ENCODE measurements around the gene C4orf50.
"Not testable (repeated sequence)": the region's sequence is repeated elsewhere in the genome, so short reads cannot be mapped to it uniquely, and the experiment has no call there.

C4orf50 gene

DNA sequence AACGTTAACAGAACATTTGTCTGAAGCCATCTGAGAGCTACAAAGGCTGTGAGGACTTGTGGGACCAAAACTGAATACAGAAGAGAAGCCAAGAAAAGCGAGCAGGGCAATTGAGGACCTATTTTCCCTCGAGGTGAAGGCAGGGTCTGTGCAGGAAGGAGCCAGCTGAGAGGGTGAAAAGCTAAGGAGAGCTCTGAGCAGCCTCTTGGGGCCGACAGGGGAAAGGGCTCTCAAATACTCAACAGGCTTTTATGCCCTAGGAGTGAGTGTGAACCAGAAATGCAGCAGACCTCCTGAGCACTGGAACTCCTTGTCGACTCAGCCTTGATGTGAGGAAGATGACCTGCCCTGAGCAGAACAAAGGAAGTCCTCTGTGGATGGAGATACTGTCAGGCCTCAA is 54.2 kb downstream of the C4orf50 start:
- DNase-seq: no peak

DNA sequence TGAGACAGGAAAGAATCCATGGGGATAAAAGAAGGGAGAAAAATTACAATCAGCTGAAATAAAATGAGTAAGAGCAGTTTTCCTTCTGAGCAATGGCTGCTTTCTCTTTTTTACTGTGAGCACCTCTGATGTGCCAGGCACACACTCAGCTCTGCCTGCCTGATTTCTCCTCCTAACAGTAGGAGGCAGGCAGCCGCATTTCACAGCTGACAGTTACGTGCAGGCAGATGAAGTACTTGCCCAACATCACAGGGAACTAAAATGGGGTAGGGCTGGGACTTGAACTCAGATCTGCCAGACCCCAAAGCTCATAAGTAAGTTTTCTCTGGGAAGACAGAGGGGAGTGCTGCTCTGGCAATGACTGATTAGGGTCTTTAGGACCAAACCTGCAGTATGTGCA is 54.6 kb downstream of the C4orf50 start:
- no peak for DNase-seq

DNA sequence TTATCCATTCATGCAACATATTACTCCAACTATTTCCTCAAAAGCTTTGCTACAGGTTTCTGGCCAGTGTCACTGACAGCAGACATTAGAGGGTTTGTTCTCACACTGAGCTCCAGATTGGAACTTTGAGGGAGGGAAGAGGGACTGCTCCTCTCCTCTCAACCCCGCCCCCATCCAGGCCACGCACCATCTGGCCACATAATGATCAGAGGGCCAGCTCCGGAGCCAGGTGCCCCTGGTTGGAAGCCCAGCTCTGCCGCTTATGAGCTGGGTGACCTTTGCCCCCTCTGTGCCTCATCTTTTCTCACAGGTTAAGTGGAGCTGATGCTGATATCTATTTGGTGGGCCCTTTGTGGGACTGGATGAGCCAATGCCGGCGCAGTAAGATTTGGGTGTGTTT is 55.8 kb downstream of the C4orf50 start:
- DNase-seq: no peak

DNA sequence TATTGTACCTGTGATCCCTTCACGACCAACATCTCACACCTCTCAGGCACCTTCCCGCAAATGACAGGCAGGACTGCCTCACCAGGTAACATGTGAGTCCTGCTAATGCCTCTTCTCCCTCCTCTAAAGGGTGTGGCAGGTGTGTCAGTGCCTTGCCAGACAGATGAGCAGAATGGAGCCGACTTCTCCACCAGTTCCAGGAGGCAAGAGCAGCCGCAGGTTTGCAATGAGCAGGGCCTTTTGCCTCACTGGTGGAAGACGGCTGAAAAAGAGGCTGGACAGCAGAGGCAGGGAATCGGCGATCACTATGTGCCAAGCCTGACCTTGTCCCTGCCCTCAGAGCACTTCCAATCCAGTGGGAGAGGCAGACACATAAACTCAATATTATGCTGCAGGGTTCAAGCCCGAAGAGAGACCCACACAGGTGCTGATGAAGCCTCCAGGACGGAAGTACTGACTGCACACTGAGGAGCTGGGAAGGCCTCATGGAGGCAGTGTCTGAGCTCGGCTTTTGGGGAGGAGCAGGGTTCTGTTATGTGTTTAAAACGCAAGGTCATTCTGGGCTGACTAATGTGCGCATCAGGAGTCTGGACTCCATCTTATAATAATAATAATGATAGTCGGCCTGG is 57.9 kb downstream of the C4orf50 start:
- no peak for DNase-seq

DNA sequence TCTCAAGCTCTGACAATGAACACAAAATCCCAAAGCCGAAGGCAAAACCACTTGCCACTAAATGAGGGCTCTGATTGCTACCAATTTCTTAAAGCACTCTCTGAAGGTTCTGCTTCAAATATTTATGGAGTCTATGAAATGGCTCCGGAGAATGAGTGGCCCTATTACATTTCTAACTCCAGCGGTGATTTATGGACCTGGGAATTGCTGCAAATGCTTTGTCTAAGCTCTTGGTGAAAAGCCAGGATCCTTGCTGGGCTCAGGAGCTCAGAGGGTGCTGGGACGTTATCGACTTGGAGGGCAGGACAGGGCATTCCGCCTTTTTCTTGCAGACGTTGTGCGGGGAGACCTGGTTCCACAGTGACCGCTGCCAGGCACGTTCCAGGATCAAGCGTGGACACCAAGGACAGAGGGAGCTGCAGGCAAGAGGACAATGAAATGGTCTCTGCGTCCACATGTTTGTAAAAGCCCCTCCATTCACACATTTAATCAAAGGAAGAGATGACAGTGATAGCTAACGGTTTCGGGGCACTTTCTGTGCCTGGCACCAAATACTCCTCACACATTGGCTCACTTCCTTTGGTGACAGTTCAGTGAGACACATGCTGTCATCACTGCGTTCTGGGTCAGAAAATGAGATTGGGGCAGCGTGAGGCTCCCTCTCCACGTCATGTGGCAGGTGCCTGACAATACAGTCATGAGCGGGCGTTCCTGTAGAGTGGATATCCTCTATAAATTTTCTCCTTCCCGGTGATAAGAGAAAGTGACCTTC is 58.8 kb downstream of the C4orf50 start:
- no peak for DNase-seq

GRCh38 chr4:5958199-5958735 is 60.0 kb downstream of the C4orf50 start:
- DNase-seq: no peak

GRCh38 chr4:5957076-5957475 is 61.2 kb downstream of the C4orf50 start:
- no peak for DNase-seq

DNA sequence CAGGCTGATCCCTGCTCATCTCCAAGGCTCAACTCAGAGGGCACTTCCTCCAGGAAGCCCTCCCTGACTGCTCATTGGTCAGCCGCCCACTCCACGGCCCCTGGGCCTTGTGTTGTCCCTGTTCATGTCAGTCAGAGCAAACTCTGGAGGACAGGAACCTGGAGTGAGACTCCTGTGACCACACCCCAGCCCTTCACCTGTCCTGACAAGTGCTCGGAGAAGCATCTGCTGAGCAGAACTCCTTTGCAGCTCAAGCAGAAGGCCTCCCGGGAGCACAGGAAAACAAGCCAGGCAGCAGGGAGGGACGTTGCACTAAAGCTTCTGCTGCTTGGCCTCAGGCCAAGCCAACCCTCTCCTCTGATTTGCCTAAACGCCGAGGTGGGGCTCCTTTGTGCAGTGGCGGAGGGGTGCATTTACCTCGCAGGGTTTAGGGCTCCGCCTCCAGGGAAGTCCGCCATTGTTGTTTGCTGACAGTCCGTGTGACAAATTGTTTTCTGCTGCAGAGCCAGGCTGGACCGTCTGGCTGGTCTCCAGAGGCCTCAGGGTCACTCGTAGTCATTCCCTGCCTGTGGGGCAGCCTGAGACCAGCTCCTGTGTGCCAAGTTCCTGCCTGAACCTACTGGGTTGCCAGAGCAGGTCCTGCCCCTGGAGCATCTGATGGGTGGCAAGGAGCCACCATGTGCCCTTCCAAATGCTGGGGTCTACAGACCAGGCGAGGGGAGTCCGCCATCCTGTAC is 61.8 kb downstream of the C4orf50 start:
- DNase-seq: no peak

DNA sequence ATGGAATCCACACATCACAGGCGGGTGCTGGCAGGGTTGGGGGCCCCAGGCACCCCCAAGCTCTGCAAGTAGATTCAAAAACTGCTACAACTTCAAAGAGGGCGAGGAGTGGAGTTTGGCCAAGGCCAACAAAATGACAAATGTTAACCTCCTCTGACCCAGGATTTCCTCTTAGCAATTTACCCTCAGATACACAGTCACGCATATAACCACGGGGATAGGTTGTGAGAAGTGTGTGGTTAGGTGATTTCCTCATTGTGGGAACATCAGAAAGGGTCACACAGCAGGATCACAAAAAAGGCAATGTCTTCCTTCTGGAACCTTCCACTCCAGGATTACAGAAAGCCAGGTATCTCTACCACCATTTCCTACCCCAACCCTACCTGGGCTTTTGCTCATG is 62.4 kb downstream of the C4orf50 start:
- no peak for DNase-seq

DNA sequence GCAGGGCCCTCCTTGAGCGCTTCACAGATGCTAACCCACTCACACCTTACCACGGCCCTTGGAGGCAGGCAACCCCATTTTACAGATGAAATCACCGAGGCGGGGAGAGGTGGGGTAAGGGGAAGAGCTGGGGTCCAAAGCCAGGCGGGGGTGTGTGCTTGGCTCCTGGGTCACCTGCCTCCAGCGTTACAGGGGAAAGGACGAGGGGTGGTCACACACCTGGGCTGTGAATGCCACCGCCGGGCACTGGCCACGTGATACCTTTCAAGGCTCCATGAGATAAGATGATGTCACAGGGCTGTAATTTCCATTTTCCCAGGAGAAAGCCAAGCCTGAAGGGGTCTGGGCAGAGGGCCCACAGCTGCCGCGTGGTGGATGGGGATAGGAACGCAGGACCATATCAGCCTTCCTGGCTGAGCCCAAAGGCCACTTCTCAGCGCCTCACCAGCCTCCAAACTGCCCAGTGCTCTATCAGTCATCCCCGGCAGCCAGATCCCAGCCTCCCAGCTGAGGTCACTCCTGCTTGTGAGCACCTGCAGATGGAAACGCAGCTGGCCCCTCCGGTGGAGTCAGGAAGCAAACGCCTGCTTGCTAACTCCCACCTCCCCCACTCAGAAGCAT is 62.9 kb downstream of the C4orf50 start:
- no peak for DNase-seq

DNA sequence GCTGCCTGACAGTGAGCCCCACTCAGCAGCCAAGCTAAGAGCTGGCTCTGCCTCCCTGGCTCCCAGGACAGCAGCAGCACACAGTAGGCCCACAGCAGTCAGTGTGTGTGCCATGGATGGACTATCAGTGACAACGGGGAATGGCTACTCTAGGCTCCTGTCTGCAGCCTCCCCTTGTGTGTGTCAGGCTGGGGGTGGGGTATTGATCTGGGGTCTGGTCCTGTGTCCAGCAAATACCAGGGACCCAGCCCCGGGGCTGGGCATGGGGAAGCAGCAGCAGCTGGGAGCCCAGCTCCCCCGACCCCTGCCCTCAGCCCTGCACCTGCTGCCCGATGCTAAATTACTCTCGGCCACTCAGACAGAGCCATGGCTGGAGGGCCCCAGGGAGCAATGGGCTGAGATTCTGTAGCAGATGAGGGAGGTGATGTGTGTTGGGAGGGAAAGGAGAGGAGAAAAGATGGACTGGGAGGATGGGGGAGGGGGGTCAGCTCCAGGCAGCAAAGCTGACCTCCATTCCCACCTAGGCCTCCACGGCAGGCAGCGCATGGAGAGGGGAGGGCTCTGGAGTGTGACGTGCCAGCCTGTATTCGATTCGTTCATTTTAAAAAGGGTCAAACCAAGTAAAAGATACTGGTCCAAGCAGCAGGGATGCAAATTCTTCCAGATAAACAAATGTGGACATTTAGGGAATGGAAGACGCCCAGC is 64.0 kb downstream of the C4orf50 start:
- no peak for DNase-seq

DNA sequence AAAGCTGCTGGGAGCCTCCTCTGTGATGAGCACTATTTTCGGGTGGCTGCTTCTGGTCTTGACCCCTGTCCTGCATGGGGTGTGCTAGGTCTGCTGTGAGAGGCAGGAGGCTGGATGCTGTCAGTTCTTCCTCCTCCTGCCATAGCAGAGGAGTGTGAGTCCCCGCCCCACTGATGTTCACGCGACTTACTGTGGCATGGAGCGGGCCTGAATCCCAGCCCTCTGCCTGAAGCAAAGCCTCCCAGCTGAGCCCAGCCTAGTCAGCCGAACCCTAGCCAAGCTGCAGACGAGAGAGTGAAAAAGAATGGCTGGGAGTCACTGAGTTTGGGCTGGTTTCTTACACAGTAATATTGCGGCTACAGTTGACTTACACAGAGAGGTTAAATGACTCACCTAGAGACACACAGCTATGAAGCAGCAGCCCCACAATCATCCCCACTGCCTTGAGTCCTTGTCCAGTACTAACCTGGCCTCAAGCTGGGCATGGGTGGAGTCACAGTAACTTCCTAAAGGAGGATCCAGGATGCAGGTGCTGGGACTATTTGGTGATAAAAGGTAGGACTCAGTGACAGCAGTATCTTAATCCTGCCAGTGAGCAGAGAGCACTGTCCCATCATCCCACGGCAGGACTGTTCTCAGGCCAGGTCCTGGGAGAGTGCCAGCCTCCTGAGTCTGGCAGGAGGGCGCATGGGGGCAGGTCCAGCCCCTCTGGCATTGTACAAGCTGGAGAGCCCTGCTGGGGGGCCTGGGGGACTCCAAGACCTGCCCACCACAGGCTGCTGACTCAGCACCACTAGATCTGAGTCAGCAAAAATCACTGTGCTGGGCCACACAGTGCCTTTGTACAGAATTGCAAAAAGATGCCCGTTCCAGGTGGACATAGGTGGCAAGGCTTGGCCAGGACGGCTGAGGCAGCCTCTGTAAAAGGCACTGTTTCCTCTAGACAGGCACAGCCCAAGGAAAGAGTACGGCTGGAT is 65.0 kb downstream of the C4orf50 start:
- no peak for DNase-seq

DNA sequence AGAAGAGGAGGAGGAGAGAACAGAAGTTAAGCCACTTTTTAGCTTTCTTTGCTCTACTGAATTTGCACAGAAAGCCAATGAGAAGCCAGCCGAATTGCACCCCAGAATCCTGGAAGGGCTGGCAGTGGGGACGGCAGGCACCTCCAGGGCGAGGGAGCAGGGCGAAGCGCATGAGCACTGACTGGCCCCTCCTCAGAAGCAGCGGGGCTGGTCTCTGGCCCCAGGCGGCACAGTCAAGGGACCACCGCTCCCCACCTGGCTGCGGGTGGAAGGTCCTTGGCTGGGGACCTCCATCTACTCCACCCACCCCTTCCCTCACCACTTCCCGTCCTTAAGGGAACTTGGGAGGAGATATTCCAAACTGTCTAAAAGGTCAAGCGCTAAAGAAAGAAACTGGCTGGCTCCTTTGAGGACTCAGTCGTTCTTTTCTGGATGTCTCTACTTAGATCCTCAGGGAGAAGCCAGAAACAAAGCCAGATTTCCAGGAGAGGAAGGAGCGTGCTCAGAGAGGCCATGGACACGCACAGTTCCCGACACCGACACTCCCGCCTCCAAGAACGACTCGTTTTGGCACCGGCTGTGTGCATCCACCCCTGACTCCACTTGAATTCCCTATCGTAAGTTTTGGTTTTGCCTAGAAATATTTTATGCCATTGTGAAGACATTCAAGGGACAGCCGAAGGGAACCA is 65.8 kb downstream of the C4orf50 start:
- no peak for DNase-seq

DNA sequence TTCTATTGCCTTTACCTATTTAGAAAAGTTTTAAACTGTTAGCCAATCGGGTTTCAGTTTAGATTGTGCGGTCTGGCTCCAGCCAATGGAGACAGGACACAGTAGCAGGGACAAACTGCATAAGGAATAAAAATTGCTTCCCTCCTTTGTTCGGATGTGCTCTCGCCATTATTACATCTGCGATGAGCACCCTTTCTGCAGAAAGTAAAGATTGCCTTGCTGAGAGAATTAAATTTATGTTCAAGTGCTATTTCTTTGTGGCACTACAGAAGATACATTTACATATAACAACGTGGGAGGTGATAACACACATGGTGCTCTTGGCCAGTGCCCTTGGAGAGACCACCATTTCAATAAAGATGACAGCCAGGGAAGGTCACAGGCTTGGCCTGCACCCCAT is 71.6 kb downstream of the C4orf50 start:
- not testable (repeated sequence) for DNase-seq

DNA sequence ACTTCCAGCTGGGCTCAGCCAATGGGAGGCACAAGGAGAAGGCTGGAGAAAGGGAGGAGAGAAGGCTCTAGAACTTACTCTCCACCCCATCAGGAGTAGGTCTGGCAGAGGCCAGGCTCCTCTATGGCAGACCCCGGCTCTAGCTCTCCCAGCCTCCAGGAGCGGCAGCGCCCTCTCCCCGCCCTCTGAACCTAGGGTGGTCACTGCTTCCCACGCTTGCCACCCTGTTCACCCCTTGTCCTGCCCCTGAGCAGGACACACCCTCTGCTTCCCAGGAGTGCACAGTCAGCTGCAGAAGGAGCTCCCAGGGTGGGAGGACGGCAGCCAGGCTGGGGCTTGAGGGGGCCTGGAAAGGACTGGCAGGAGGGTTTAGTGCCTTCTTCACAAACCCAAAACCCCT is 72.3 kb downstream of the C4orf50 start:
- no peak for DNase-seq

GRCh38 chr4:5945171-5945570 is 73.1 kb downstream of the C4orf50 start:
- DNase-seq: no peak

GRCh38 chr4:5943561-5943960 is 74.7 kb downstream of the C4orf50 start:
- no peak for DNase-seq

GRCh38 chr4:5942947-5943346 is 75.3 kb downstream of the C4orf50 start:
- no peak for DNase-seq

GRCh38 chr4:5941601-5942000 is 76.6 kb downstream of the C4orf50 start:
- no peak for DNase-seq

DNA sequence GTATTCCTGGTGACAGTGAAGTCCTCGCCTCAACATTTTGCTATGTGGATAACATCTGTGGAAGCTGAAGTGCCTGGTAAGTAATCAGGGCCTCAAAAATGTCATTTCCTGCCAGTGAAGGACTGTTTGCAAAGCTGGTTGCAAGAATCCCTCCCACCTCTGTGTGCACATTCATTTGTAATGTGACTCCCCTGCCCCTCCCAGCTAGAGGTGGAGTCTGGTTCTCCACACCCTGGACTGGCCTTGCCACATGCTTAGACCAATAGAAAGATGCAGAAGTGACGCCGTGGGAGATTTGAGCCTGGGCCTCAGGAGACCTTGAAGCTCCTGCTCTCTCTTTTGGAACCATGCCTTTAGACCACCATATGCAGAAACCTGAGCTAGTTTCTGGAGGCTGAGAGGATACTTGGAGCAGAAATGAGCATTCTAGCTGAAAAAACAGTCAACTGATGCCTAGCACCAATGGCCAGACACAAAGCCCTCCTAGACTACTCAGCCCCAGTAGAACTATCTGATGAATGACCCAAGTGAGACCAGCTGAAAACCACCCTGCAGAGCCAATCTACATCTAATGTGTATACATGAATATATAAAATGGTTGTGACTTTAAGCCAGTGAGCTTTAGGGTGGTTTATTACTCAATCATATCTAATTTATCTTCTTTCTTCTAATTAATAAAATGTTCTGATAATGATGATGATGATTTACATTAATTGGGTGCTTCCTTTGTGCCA is 77.6 kb downstream of the C4orf50 start:
- DNase-seq: no peak
